GM21367 (cell line): ENCODE data around the gene CCNJL.
A peak's percentile ranks its signal among the peaks of the same experiment; 100 is the strongest.

Source experiments
- ATAC-seq: cut with Tn5 transposase; IDR thresholded peaks from one replicate; pipeline ENCODE4 v1.9.1; 2021; ENCODE audit not compliant: unreplicated experiment

The CCNJL gene

DNA sequence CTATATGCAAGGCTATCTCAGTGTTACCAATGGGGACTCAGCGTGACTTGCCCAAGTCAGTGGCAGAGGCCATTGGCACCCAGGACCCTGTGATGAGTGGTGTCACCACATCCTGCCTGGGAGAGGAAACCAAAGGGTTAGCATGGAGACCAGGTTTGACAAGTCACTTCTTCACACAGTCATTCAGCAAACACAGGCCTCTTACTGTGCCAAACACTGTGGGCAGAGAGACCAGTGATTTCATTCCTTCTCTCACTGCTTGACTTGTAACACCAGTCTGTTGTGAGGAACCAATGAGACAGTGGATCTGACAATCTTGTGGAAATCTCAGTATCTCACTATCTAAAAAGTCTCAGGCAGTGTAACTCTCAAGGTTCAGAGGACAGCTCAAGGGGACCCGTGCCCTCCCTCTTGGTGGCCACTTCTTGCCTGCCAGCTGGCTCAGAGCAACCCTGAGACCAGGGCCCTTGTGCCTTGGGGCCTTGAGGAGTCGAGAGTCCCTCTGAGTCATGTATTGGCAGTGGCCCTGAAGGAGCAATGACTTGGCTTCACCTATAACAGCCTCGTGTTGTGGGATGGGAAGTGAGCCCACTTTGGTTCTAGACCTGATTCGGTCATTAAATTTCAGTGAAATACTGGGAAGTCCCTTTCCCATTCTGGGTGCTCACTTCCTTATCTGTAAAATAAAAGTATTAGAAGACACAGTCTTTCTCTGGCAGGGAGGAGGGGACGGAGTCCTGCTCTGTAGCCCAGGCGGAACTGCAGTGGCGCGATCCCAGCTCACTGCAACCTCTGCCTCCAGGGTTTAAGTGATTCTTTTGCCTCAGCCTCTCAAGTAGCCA is 81.5 kb downstream of the CCNJL start:
- ATAC-seq = peak; percentile 39

DNA sequence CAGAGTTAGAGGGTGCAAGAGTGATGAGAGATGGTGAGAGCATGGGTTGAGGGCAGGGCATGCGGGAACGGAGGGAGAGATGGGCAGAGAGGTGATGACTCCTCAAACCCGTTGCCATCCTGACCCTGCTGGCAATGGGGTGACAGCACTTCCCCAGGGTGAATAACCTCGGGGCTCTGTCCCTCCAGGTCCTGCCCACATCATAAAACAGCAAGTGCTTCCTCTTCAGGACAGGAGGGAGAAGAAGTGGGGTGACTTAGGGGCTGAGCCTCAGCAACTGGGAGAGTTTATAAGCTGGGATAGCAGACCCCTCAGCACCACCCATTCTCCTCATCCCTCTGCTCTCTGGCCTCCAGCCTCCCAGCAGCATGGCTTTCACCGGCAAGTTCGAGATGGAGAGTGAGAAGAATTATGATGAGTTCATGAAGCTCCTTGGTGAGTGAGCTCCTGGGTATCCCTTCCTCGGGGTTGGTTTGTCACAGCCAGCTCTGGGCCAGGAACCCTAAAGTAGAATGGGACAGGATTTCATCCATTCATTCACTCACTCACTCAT is 83.1 kb downstream of the CCNJL start, which contains the start of gene FABP6:
Gene FABP6 (plus strand): TSS at position 317 of the 553 bp plus-strand sequence. CDS start 52 bp downstream, at position 369.
- ATAC-seq = no peak

GRCh38 chr5:160227012-160227411 is 85.4 kb downstream of the CCNJL start:
- no peak for ATAC-seq

DNA sequence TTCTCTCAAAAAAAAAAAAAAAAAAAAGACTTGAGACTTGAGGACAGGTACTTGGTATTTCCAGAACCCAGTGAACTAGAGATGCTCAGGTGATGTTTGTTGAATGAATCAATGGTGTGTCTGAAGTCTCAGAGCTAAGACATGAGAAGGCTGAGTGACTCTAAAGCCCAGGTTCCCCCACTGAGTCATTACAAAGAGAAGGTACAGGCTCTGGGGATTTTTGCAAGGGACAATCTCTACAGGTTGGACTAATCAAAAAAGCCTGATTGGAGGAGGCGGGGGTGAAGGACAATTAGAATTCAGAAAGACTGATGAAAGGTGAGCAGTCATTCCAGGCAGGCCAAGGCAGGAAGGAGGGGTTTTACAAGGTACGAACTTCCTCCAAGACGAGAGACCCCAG is 91.3 kb downstream of the CCNJL start:
- ATAC-seq = no peak

GRCh38 chr5:160219356-160219755 is 93.0 kb downstream of the CCNJL start:
- no peak for ATAC-seq

DNA sequence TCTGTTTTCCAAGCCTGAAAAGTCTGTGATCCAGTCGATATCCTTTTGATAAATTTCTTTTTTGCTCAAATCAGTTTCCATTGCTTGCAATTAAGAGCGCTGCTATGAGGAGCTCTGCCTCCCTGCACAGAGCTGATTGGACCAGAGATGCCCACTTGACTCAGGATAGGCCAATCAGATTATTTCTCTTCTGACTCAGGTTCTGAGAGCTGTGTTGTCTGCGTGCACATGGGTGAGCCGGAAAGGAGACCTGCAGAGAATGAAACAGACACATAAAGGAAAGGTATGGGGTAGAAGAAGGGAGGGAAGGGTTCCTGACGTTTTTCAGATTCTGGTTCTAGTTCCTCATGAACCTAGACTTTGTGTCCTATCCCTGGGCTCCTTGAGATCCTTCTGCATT is 98.8 kb downstream of the CCNJL start:
- no peak for ATAC-seq

DNA sequence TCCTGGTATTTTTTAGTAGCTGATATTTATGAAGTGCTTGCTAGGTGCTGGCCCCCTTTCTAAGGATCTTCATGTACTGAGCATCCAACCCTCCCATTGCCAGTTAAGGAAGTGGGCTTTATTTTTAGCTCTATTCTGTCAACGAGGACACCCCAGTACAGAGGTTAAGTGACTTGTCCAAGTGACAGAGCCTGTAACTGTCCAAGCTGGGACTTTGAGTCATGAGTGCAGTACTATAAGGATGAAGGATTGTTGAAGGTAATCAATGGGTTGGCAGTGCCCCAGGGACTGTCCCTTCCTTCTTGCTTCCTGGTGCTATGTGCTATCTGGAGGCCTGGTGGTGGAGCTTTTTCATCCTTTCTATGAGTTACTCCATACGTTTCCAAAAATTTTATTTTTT is 101.0 kb downstream of the CCNJL start:
- ATAC-seq = no peak

DNA sequence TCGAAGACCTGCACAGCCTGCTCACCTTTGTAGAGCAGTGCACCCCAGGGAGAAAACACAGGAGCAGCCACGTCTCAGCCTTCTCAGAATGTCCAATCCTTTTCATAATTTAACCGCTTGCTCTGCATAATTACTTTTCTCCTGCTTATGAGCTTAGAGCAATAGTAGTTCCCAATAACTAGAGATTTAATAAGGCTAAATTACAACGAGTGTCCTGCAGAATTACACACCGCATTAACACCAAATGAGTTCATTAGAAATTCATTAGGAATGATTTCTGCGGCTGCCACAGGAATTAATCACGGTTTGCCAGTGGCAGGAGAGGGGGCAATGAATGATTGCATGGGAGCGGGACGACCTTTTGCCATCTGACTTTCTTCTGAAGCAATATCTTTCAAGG is 101.8 kb downstream of the CCNJL start:
- ATAC-seq = no peak

DNA sequence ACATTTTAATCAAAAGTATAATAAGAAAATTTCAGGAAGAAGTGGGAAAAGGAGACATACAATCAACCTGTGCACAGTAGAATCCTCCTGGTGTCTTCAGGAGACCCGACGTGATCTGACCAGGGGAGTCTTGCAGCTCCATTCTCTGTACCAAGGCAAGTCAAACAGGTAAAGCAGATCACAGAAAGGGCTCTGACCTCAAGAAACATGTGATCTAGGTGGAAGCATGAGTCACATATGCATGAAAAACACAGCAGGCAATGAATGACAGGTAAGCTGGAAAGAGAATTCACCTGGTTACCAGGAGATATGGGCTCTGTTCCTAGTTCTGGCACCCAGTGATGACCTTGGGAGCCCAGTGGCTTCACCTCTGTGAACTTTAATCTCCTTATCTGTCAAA is 102.4 kb downstream of the CCNJL start:
- no peak for ATAC-seq

DNA sequence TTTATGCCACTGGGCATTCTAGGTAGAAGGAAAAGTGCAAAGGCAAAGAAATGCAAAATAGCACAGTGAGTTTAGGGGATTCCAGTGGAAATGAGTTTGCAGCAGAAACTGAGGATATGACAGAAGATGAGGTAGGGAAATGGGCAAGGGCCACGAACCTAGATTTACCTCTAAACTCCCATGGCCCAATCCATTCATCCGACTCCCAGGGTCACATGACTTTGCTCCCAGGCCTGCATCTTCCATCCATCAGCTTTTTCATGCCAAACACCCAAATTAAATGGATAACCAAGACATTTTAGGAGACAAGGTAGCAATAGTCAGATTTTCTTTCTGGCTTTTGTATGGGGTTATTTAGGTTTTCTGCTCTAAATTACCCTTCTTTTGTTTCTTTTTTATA is 105.3 kb downstream of the CCNJL start:
- no peak for ATAC-seq
